Activated naive CD8-positive, alpha-beta T cell treated with anti-CD3 and anti-CD28 coated beads for 36 hours (primary cell): ENCODE measurements around the gene TRIM60. TPM values are rescaled to one million over a fixed set of nuclear protein-coding genes. Genes with fewer than 3 reads are reported as not detected.
"Not testable (repeated sequence)": the region's sequence is repeated elsewhere in the genome, so short reads cannot be mapped to it uniquely, and the experiment has no call there.

Source experiments
- DNase-seq: peaks from one replicate; pipeline ENCODE4 v3.0.0; 2021
- H3K27ac Mint-ChIP-seq: one replicate; pipeline ENCODE4 v1.8.0; 2022; ENCODE audit warnings: mild to moderate bottlenecking, moderate library complexity, mixed read lengths
- H3K27me3 Mint-ChIP-seq: one replicate; pipeline ENCODE4 v1.8.0; 2022; ENCODE audit warnings: mild to moderate bottlenecking, mixed read lengths
- H3K36me3 Mint-ChIP-seq: one replicate; pipeline ENCODE4 v1.8.0; 2021; ENCODE audit warnings: mild to moderate bottlenecking, mixed read lengths
- H3K4me1 Mint-ChIP-seq: one replicate; pipeline ENCODE4 v1.8.0; 2021; ENCODE audit warnings: mixed read lengths
- H3K4me3 Mint-ChIP-seq: one replicate; pipeline ENCODE4 v1.8.0; 2022; ENCODE audit warnings: mild to moderate bottlenecking, moderate library complexity, mixed read lengths
- H3K9me3 Mint-ChIP-seq: one replicate; pipeline ENCODE4 v1.8.0; 2022; ENCODE audit warnings: mixed read lengths
- total RNA-seq, 2 experiments: library from RNA; stranded (reverse); gene quantifications; one replicate each; pipeline ENCODE4 v1.2.3, GENCODE V29; 2021

Gene TRIM60
- total RNA-seq, 2 experiments from 2014 or later, result not detected

DNA sequence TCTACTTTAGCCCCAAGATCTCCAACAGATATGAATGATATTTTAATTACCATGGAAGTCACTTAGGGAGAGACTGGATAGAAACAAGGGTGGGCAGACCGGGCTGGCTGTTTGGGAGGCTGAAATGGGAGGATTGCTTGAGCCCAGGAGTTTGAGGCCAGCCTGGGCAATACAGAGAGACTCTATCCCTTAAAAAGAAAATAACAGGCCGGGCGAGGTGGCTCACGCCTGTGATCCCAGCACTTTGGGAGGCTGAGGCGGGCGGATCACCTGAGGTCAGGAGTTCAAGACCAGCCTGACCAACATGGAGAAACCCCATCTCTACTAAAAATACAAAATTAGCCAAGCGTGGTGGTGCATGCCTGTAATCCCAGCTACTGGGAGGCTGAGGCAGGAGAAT lies 53.0 kb downstream of the TRIM60 start:
- not testable (repeated sequence) for H3K4me3 Mint-ChIP-seq, H3K9me3 Mint-ChIP-seq, H3K27me3 Mint-ChIP-seq, DNase-seq, H3K4me1 Mint-ChIP-seq, H3K27ac Mint-ChIP-seq
- peaks cover 21% of the 10 kb centered on the region for H3K36me3 Mint-ChIP-seq

DNA sequence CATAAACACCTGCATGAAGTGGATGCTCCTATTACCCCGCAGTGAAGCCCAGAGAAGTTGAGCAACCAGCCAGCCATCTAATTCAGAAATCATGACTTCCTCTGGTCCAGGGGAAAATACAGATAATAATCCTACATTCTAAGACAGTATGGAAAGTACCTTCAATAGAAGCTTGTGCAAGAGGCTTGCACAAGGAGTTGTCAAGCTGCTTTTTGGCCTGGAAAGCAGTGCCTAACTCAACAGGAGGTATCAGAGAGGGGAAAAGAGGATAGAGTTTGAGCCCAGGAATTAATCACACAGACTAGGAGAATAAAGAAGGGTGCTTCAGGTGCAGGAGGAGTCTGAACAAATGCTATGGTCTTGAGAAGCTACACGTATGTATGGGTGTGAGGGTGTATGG lies 54.1 kb downstream of the TRIM60 start:
- H3K4me3 Mint-ChIP-seq, result no peak overlapping the region
- no peaks in the 10 kb centered on the region for H3K4me1 Mint-ChIP-seq
- no peak overlapping the region for H3K27ac Mint-ChIP-seq
- no peak for DNase-seq
- H3K27me3 Mint-ChIP-seq, result no peaks in the 10 kb centered on the region
- H3K36me3 Mint-ChIP-seq, result peaks cover 23% of the 10 kb centered on the region
- H3K9me3 Mint-ChIP-seq, result no peaks in the 10 kb centered on the region

DNA sequence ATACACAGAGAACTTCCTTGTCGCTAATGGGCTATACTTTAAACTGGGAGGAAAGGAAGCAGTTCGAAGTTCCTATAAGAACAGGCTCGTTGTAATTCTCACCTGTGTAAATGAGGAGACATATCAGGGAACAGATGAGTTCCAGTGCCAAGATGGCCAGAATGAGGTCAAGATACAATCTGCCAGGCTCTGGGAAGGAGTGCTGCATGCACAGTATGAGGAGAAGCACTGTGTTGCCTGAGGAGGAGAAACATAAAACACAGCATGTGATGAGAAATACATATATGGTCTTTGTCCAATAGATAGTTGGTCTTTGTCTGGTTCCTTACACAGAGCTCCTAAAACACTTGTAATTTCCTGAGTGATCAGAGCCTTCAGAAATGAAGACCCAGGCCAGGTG lies 56.6 kb downstream of the TRIM60 start:
- H3K27ac Mint-ChIP-seq, result no peak overlapping the region
- DNase-seq, result no peak
- no peaks in the 10 kb centered on the region for H3K9me3 Mint-ChIP-seq
- H3K27me3 Mint-ChIP-seq, result no peaks in the 10 kb centered on the region
- H3K36me3 Mint-ChIP-seq, result peaks cover 26% of the 10 kb centered on the region
- H3K4me1 Mint-ChIP-seq, result no peaks in the 10 kb centered on the region
- no peak overlapping the region for H3K4me3 Mint-ChIP-seq

Other genes with a start within 250 kb of the TRIM60 start
- not detected for gene APELA, start 154.8 kb upstream of the TRIM60 start, total RNA-seq
- 1 to 10 TPM; 3.4 to 4.1 TPM for gene TRIM61, start 54.3 kb upstream of the TRIM60 start, total RNA-seq
- gene TRIM75, start 21.9 kb downstream of the TRIM60 start, total RNA-seq, result not detected
- 10 to 100 TPM; 13.2 to 14.9 TPM for gene TMEM192, start 80.9 kb downstream of the TRIM60 start, total RNA-seq
- gene KLHL2, start 175.6 kb downstream of the TRIM60 start, total RNA-seq, result 10 to 100 TPM; 23.7 to 28.0 TPM